SK-N-SH treated with all-trans-retinoic acid at 6 μM for 48 hours (cell line): ENCODE data around the gene CCDC34.
"Not testable (repeated sequence)": the region's sequence is repeated elsewhere in the genome, so short reads cannot be mapped to it uniquely, and the experiment has no call there.

Experiments
- ATAC-seq: fragments of 200-7000 bp; cut with Tn5 transposase; 3 replicates; pipeline ENCODE4 v1.9.1; 2020; ENCODE audit warnings: mild to moderate bottlenecking, moderate library complexity
- ARNTL ChIP-seq: fragments of 450-650 bp; formaldehyde crosslinking; IDR thresholded peaks from 2 replicates; pipeline ENCODE4 v1.5.0; 2020; ENCODE audit warnings: low read depth, mild to moderate bottlenecking, moderate library complexity, borderline replicate concordance
- BACH2 ChIP-seq: fragments of 250-450 bp; sonication (Bioruptor Pico); IDR thresholded peaks from 2 replicates; pipeline ENCODE4 v1.9.0; 2021; ENCODE audit warnings: mild to moderate bottlenecking, borderline replicate concordance
- CREB5 ChIP-seq: fragments of 250-450 bp; sonication (Bioruptor Pico); IDR thresholded peaks from 2 replicates; pipeline ENCODE4 v1.5.1; 2020; ENCODE audit warnings: low read depth, mild to moderate bottlenecking, moderate library complexity
- CSDC2 ChIP-seq: fragments of 250-450 bp; sonication (Bioruptor Pico); IDR thresholded peaks from 2 replicates; pipeline ENCODE4 v1.5.0; 2020; ENCODE audit warnings: mild to moderate bottlenecking, moderate library complexity
- CSRNP3 ChIP-seq: fragments of 250-450 bp; sonication (Bioruptor Pico); IDR thresholded peaks from 2 replicates; pipeline ENCODE4 v1.5.1; 2021; ENCODE audit warnings: mild to moderate bottlenecking, moderate library complexity
- ESRRG ChIP-seq: fragments of 250-450 bp; sonication (Bioruptor Pico); IDR thresholded peaks from 2 replicates; pipeline ENCODE4 v1.6.1; 2021; ENCODE audit warnings: mild to moderate bottlenecking
- GLIS3 ChIP-seq: fragments of 250-450 bp; sonication (Bioruptor Pico); IDR thresholded peaks from 2 replicates; pipeline ENCODE4 v1.5.0; 2020; ENCODE audit warnings: mild to moderate bottlenecking, moderate library complexity
- ISL1 ChIP-seq: fragments of 250-450 bp; sonication (Bioruptor Pico); IDR thresholded peaks from 2 replicates; pipeline ENCODE4 v2.1.2; 2022; ENCODE audit warnings: mild to moderate bottlenecking, moderate library complexity
- OSR1 ChIP-seq: fragments of 250-450 bp; sonication (Bioruptor Pico); IDR thresholded peaks from 2 replicates; pipeline ENCODE4 v1.8.0; 2022; ENCODE audit warnings: moderate library complexity, mild to moderate bottlenecking, inconsistent platforms
- PATZ1 ChIP-seq: fragments of 250-450 bp; sonication (Bioruptor Pico); IDR thresholded peaks from 2 replicates; pipeline ENCODE4 v1.8.0; 2020; ENCODE audit warnings: mild to moderate bottlenecking, moderate library complexity, borderline replicate concordance
- POU6F1 ChIP-seq: fragments of 250-450 bp; sonication (Bioruptor Pico); IDR thresholded peaks from 2 replicates; pipeline ENCODE4 v1.8.0; 2021; ENCODE audit warnings: low read depth, mild to moderate bottlenecking, moderate library complexity, borderline replicate concordance
- PPARA ChIP-seq: fragments of 250-450 bp; sonication (Bioruptor Pico); IDR thresholded peaks from 2 replicates; pipeline ENCODE4 v1.5.0; 2020; ENCODE audit warnings: mild to moderate bottlenecking, borderline replicate concordance
- SNAI2 ChIP-seq: fragments of 250-450 bp; sonication (Bioruptor Pico); IDR thresholded peaks from 2 replicates; pipeline ENCODE4 v1.5.0; 2020; ENCODE audit warnings: mild to moderate bottlenecking, moderate library complexity
- TCF4 ChIP-seq: fragments of 250-450 bp; sonication (Bioruptor Pico); IDR thresholded peaks from 2 replicates; pipeline ENCODE4 v1.8.0; 2021; ENCODE audit warnings: mild to moderate bottlenecking, moderate library complexity, borderline replicate concordance
- TOX ChIP-seq: fragments of 250-450 bp; sonication (Bioruptor Pico); IDR thresholded peaks from 2 replicates; pipeline ENCODE4 v1.8.0; 2021; ENCODE audit warnings: mild to moderate bottlenecking, moderate library complexity, borderline replicate concordance
- TSHZ2 ChIP-seq: fragments of 250-450 bp; sonication (Bioruptor Pico); IDR thresholded peaks from 2 replicates; pipeline ENCODE4 v1.5.0; 2020; ENCODE audit warnings: mild to moderate bottlenecking, moderate library complexity
- ZC3H10 ChIP-seq: fragments of 250-450 bp; sonication (Bioruptor Pico); IDR thresholded peaks from 2 replicates; pipeline ENCODE4 v1.5.1; 2021; ENCODE audit warnings: mild to moderate bottlenecking, moderate library complexity
- ZFP3 ChIP-seq: fragments of 250-450 bp; sonication (Bioruptor Pico); IDR thresholded peaks from 2 replicates; pipeline ENCODE4 v1.5.0; 2020; ENCODE audit warnings: mild to moderate bottlenecking, moderate library complexity
- ZFP30 ChIP-seq: fragments of 450-650 bp; formaldehyde crosslinking; IDR thresholded peaks from 2 replicates; pipeline ENCODE4 v1.5.0; 2022; ENCODE audit warnings: mild to moderate bottlenecking, moderate library complexity
- ZNF565 ChIP-seq: fragments of 450-650 bp; formaldehyde crosslinking; conservative IDR thresholded peaks from 2 replicates; pipeline ENCODE4 v1.5.0; 2020; ENCODE audit warnings: low read depth, mild to moderate bottlenecking, moderate library complexity
- ZNF70 ChIP-seq: fragments of 450-650 bp; formaldehyde crosslinking; IDR thresholded peaks from 2 replicates; pipeline ENCODE4 v1.5.0; 2020; ENCODE audit warnings: mild to moderate bottlenecking, moderate library complexity
- ZNF8 ChIP-seq: fragments of 450-650 bp; formaldehyde crosslinking; IDR thresholded peaks from 2 replicates; pipeline ENCODE4 v1.5.0; 2020; ENCODE audit warnings: mild to moderate bottlenecking, moderate library complexity

The CCDC34 gene

GRCh38 chr11:27329867-27330632 is 33.0 kb downstream of the CCDC34 start:
- no peak for ATAC-seq
- no peak for TF ChIP-seq TSHZ2 (CRISPR knock-in tag)
- no peak for TF ChIP-seq ISL1
- no peak for TF ChIP-seq ZNF8 (CRISPR knock-in tag)
- TF ChIP-seq CREB5 (CRISPR knock-in tag), result no peak
- TF ChIP-seq ZNF565 (CRISPR knock-in tag), result no peak
- no peak for TF ChIP-seq POU6F1 (CRISPR knock-in tag)
- no peak for TF ChIP-seq ZNF70 (CRISPR knock-in tag)
- TF ChIP-seq ZFP30 (CRISPR knock-in tag), result no peak
- TF ChIP-seq CSDC2 (CRISPR knock-in tag), result no peak
- TF ChIP-seq PATZ1 (CRISPR knock-in tag), result no peak
- no peak for TF ChIP-seq ARNTL (CRISPR knock-in tag)
- TF ChIP-seq ZFP3, result no peak
- no peak for TF ChIP-seq GLIS3
- no peak for TF ChIP-seq ZC3H10 (CRISPR knock-in tag)
- TF ChIP-seq PPARA (CRISPR knock-in tag), result no peak
- no peak for TF ChIP-seq CSRNP3 (CRISPR knock-in tag)
- no peak for TF ChIP-seq OSR1 (CRISPR knock-in tag)
- TF ChIP-seq ESRRG (CRISPR knock-in tag), result no peak
- TF ChIP-seq TOX (CRISPR knock-in tag), result no peak

- no peak for ATAC-seq
- TF ChIP-seq SNAI2 (CRISPR knock-in tag) (no peak), TSHZ2 (CRISPR knock-in tag) (no peak), TCF4 (CRISPR knock-in tag) (no peak), GLIS3 (no peak), BACH2 (CRISPR knock-in tag) (no peak)
Observed at GRCh38 chr11:27328614-27329013, 34.4 kb downstream of the CCDC34 start.

GRCh38 chr11:27327064-27327463 is 36.0 kb downstream of the CCDC34 start:
- not testable (repeated sequence) for ATAC-seq

GRCh38 chr11:27322196-27322595 is 40.8 kb downstream of the CCDC34 start:
- not testable (repeated sequence) for ATAC-seq

GRCh38 chr11:27321340-27321739 is 41.7 kb downstream of the CCDC34 start:
- ATAC-seq, result not testable (repeated sequence)
